ENCODE measurements around the gene MRPS16. TPM values are rescaled to one million over a fixed set of nuclear protein-coding genes. Genes with fewer than 3 reads are reported as not detected.

Gene MRPS16
- total RNA-seq, 1 donor from 2014 or later = 89.2 TPM

DNA sequence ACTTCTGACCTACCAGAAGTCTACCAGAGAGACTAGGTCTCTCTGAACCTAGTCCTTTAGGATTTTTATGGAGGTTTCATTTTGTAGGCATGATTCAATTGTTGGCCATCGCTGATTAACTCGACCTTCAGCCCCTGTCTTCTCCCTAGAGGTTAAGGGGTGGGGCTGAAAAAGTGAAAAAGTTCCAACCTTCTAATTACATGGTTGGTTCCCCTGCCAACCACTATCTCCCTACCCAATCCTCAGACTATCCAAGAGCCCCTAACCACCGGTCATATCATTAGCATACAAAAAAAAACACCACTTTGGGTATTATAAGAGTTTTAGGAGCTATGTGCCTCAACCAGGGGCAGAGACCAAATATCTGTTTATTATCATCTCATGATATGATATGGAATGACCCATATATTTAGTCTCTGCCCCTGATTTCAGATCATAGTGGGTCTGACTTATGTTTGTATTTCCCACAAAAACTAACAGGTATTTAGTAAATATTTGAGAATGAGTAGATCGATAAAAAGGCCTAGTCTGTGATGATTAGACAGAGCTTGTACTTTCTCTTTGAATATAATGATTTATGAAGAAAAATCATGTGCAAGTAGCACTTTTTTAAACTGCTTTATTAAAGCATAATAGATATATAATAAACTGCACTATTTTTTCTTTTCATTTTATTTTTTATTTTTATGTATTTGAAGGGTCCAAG, 41.2 kb downstream of the MRPS16 start:
- Mint-ChIP-seq H3K27ac (ENCODE audit: unreplicated experiment) (no peak overlapping the region), H3K4me1 (ENCODE audit: low read depth, unreplicated experiment) (no peaks in the 10 kb centered on the region), H3K9me3 (ENCODE audit: unreplicated experiment) (peaks cover 2% of the 10 kb centered on the region), H3K27me3 (ENCODE audit: unreplicated experiment) (no peaks in the 10 kb centered on the region), H3K4me3 (ENCODE audit: unreplicated experiment) (no peak overlapping the region), H3K36me3 (ENCODE audit: unreplicated experiment) (peaks cover under 1% of the 10 kb centered on the region)
- TF ChIP-seq, protein P1, sequence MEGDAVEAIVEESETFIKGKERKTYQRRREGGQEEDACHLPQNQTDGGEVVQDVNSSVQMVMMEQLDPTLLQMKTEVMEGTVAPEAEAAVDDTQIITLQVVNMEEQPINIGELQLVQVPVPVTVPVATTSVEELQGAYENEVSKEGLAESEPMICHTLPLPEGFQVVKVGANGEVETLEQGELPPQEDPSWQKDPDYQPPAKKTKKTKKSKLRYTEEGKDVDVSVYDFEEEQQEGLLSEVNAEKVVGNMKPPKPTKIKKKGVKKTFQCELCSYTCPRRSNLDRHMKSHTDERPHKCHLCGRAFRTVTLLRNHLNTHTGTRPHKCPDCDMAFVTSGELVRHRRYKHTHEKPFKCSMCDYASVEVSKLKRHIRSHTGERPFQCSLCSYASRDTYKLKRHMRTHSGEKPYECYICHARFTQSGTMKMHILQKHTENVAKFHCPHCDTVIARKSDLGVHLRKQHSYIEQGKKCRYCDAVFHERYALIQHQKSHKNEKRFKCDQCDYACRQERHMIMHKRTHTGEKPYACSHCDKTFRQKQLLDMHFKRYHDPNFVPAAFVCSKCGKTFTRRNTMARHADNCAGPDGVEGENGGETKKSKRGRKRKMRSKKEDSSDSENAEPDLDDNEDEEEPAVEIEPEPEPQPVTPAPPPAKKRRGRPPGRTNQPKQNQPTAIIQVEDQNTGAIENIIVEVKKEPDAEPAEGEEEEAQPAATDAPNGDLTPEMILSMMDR (IDR thresholded peaks at IDR 0.05; ENCODE audit: partially characterized antibody, unreplicated experiment) = no peak
- DNase-seq = no peak

DNA sequence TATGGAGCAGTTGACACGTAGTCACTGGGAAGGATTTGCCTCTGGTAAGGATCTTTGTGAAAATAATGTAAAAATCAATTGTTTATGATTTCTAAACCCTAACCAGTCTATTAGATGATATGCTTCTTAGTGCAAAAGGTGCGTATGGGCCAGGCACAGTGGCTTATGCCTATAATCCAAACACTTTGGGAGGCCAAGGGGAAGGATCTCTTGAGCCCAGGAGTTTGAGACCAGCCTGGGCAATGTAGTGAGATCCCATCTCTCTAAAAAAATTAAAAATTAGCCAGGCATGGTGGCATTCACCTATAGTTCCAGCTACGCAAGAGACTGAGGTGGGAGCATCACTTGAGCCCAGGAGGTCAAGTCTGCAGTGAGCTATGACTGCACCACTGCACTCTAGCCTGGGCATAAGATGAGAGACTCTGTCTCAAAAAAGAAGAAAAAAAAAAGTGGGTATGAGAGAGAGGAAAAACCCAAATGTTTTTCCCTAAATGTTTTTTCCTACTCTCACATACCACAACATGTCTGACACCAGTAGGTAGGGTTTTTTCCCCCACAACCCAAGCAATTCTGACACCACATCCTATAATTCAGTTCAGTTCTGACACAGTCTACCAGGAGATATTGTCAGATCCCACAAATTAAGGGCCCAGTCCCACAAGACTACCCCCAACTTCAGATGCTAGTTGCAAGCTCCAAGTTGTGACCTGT, 41.9 kb downstream of the MRPS16 start:
- no peaks in the 10 kb centered on the region for H3K4me1 Mint-ChIP-seq (ENCODE audit: low read depth, unreplicated experiment)
- H3K36me3 Mint-ChIP-seq (ENCODE audit: unreplicated experiment) = peaks cover 8% of the 10 kb centered on the region
- no peaks in the 10 kb centered on the region for H3K27me3 Mint-ChIP-seq (ENCODE audit: unreplicated experiment)
- H3K27ac Mint-ChIP-seq (ENCODE audit: unreplicated experiment) = no peak overlapping the region
- TF ChIP-seq, protein P1 (IDR thresholded peaks at IDR 0.05; ENCODE audit: partially characterized antibody, unreplicated experiment) = no peak
- DNase-seq = no peak
- peaks cover 4% of the 10 kb centered on the region for H3K9me3 Mint-ChIP-seq (ENCODE audit: unreplicated experiment)
- H3K4me3 Mint-ChIP-seq (ENCODE audit: unreplicated experiment) = no peak overlapping the region

DNA sequence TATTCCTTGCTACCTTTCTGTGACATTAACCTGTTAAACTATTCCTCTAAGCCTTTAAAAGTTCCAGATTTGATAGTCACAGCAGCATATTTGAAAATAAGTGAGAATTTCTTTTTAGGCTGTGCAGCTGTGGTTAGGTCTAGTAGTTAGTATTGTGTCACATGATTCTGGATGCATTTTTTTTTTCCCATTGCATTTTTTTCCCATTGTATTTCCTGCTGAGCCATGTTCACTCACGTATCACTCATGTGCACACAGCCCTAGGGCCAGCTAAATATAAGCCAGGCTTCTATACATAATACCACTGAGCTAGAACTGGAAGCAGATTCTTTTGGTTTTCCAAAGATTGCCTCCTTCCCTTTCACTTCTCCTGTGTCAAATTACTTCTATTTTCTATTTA, 42.7 kb downstream of the MRPS16 start:
- H3K27me3 Mint-ChIP-seq (ENCODE audit: unreplicated experiment) = no peaks in the 10 kb centered on the region
- no peak overlapping the region for H3K27ac Mint-ChIP-seq (ENCODE audit: unreplicated experiment)
- H3K4me3 Mint-ChIP-seq (ENCODE audit: unreplicated experiment) = no peak overlapping the region
- TF ChIP-seq, protein P1 (IDR thresholded peaks at IDR 0.05; ENCODE audit: partially characterized antibody, unreplicated experiment) = no peak
- H3K4me1 Mint-ChIP-seq (ENCODE audit: low read depth, unreplicated experiment) = no peaks in the 10 kb centered on the region
- no peak for DNase-seq
- peaks cover 13% of the 10 kb centered on the region for H3K36me3 Mint-ChIP-seq (ENCODE audit: unreplicated experiment)
- H3K9me3 Mint-ChIP-seq (ENCODE audit: unreplicated experiment) = peaks cover 4% of the 10 kb centered on the region

DNA sequence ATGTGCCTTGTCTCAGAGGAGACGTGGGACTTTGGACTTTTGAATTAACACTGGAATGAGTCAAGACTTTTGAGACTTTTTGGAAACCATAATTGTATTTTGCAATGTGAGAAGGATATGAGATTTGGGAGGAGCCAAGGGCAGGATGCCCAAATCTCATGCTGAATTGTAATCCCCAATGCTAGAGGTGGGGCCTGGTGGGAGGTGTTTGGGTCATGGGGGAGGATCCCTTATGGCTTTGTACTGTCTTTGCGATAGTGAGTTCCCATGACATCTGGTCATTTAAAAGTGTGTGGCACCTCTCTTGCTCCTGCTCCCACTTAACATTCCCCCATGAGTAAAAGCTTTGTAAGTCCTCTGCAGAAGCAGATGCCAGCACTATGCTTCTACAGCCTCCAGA, 44.6 kb downstream of the MRPS16 start:
- DNase-seq = no peak
- H3K4me1 Mint-ChIP-seq (ENCODE audit: low read depth, unreplicated experiment) = no peaks in the 10 kb centered on the region
- no peak overlapping the region for H3K27ac Mint-ChIP-seq (ENCODE audit: unreplicated experiment)
- TF ChIP-seq, protein P1 (IDR thresholded peaks at IDR 0.05; ENCODE audit: partially characterized antibody, unreplicated experiment) = no peak
- peaks cover 3% of the 10 kb centered on the region for H3K9me3 Mint-ChIP-seq (ENCODE audit: unreplicated experiment)
- H3K27me3 Mint-ChIP-seq (ENCODE audit: unreplicated experiment) = no peaks in the 10 kb centered on the region
- H3K36me3 Mint-ChIP-seq (ENCODE audit: unreplicated experiment) = peaks cover 13% of the 10 kb centered on the region
- H3K4me3 Mint-ChIP-seq (ENCODE audit: unreplicated experiment) = no peak overlapping the region

DNA sequence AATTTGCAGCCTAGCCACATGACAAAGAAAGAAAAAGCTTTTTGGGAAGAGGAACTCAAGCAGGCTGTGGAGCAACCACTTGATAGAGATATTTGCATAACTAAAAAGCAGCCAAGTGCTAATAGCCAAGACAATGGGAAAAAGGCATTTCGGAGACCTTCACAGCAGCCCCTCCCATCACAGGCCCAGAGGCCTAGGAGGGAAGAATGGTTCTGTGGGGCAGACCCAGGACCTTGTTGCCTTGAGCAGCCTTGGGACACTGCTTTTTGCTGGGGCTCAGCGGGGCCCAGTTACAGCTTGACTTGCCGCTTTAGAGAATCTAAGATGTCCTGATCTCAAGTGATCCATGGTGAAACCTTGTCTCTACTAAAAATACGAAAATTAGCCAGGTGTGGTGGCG, 46.1 kb downstream of the MRPS16 start:
- TF ChIP-seq, protein P1 (IDR thresholded peaks at IDR 0.05; ENCODE audit: partially characterized antibody, unreplicated experiment) = no peak
- Mint-ChIP-seq H3K27ac (ENCODE audit: unreplicated experiment) (no peak overlapping the region), H3K9me3 (ENCODE audit: unreplicated experiment) (peaks cover 2% of the 10 kb centered on the region), H3K4me1 (ENCODE audit: low read depth, unreplicated experiment) (no peaks in the 10 kb centered on the region), H3K27me3 (ENCODE audit: unreplicated experiment) (no peaks in the 10 kb centered on the region), H3K4me3 (ENCODE audit: unreplicated experiment) (no peak overlapping the region), H3K36me3 (ENCODE audit: unreplicated experiment) (peaks cover 13% of the 10 kb centered on the region)
- no peak for DNase-seq
